Osteocyte (in vitro differentiated cells): ENCODE results near the gene SCART1. TPM values are rescaled to one million over a fixed set of nuclear protein-coding genes. Genes with fewer than 3 reads are reported as not detected.
"Not testable (repeated sequence)": the region's sequence is repeated elsewhere in the genome, so short reads cannot be mapped to it uniquely, and the experiment has no call there.

Source experiments
- DNase-seq: peaks from one replicate; pipeline ENCODE4 v3.0.0; 2021; ENCODE audit warnings: mixed read lengths; ENCODE audit not compliant: unreplicated experiment; ENCODE audit errors: extremely low spot score
- H3K27ac Mint-ChIP-seq: one replicate; pipeline ENCODE4 v1.8.0; 2021; ENCODE audit warnings: mild to moderate bottlenecking, mixed read lengths; ENCODE audit not compliant: unreplicated experiment
- H3K27me3 Mint-ChIP-seq: one replicate; pipeline ENCODE4 v1.8.0; 2021; ENCODE audit warnings: mixed read lengths; ENCODE audit not compliant: unreplicated experiment
- H3K36me3 Mint-ChIP-seq: one replicate; pipeline ENCODE4 v1.8.0; 2021; ENCODE audit warnings: mixed read lengths; ENCODE audit not compliant: unreplicated experiment
- H3K4me1 Mint-ChIP-seq: one replicate; pipeline ENCODE4 v1.8.0; 2021; ENCODE audit warnings: mixed read lengths; ENCODE audit not compliant: unreplicated experiment
- H3K4me3 Mint-ChIP-seq: one replicate; pipeline ENCODE4 v1.8.0; 2021; ENCODE audit warnings: mild to moderate bottlenecking, moderate library complexity, mixed read lengths; ENCODE audit not compliant: unreplicated experiment
- H3K9me3 Mint-ChIP-seq: one replicate; pipeline ENCODE4 v1.8.0; 2021; ENCODE audit warnings: mixed read lengths; ENCODE audit not compliant: unreplicated experiment
- total RNA-seq: library from RNA; stranded (reverse); gene quantifications from 2 replicates; pipeline ENCODE4 v1.2.1, GENCODE V29; 2021
- TF ChIP-seq, protein P1 (sequence below): fragments of 200-600 bp; sonication (generic); IDR thresholded peaks from 2 replicates; pipeline ENCODE4 v1.5.0; 2021; ENCODE audit warnings: antibody characterized with exemption, mild to moderate bottlenecking, moderate library complexity

SCART1 gene
- total RNA-seq, 1 donor from 2014 or later: 3.2 TPM

DNA sequence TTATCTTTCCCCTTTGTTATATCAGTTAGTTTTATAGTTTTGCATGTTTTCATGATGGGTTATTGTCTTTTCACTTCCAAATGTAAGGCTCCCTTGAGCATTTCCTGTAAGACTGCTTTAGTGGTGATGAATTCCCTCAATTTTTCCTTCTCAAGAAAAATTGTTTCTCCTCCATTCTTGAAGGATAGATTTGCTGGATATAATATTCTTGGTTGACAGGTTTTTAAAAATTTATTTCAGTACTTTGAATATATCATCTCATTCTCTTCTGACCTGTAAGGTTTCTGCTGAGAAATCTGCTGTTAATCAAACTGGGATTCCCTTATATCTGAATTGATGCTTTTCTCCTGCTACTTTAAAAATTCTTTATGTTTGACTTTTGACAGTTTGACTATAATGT lies 33.3 kb downstream of the SCART1 start:
- Mint-ChIP-seq H3K27ac (no peak overlapping the region), H3K4me1 (no peaks in the 10 kb centered on the region), H3K4me3 (no peak overlapping the region), H3K36me3 (no peaks in the 10 kb centered on the region), H3K27me3 (no peaks in the 10 kb centered on the region), H3K9me3 (peaks cover 50% of the 10 kb centered on the region)
- no peak for DNase-seq
- TF ChIP-seq, protein P1, sequence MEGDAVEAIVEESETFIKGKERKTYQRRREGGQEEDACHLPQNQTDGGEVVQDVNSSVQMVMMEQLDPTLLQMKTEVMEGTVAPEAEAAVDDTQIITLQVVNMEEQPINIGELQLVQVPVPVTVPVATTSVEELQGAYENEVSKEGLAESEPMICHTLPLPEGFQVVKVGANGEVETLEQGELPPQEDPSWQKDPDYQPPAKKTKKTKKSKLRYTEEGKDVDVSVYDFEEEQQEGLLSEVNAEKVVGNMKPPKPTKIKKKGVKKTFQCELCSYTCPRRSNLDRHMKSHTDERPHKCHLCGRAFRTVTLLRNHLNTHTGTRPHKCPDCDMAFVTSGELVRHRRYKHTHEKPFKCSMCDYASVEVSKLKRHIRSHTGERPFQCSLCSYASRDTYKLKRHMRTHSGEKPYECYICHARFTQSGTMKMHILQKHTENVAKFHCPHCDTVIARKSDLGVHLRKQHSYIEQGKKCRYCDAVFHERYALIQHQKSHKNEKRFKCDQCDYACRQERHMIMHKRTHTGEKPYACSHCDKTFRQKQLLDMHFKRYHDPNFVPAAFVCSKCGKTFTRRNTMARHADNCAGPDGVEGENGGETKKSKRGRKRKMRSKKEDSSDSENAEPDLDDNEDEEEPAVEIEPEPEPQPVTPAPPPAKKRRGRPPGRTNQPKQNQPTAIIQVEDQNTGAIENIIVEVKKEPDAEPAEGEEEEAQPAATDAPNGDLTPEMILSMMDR: no peak

DNA sequence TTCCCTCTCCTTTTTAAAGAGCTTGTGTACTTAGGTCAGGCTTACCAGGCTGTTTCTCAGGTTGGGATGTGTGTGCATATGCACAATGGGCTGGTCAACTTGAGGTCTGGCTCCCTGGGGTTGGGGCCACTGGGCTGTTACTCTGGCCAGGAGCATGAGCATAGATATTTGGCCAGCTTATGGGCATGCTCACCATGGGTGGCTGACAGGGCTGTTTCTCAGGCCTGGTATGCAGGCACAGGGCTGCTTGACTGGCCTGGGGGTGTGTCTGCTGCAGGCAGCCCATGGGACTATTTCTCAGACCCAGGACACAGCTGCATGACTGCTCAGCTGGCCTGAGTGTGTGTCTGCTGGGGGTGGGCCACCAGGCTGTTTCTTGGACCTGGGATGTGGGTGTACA lies 34.6 kb downstream of the SCART1 start:
- H3K4me1 Mint-ChIP-seq: no peaks in the 10 kb centered on the region
- DNase-seq: no peak
- no peak overlapping the region for H3K4me3 Mint-ChIP-seq
- peaks cover 43% of the 10 kb centered on the region for H3K9me3 Mint-ChIP-seq
- TF ChIP-seq, protein P1: no peak
- H3K27ac Mint-ChIP-seq: no peak overlapping the region
- no peaks in the 10 kb centered on the region for H3K36me3 Mint-ChIP-seq
- no peaks in the 10 kb centered on the region for H3K27me3 Mint-ChIP-seq

DNA sequence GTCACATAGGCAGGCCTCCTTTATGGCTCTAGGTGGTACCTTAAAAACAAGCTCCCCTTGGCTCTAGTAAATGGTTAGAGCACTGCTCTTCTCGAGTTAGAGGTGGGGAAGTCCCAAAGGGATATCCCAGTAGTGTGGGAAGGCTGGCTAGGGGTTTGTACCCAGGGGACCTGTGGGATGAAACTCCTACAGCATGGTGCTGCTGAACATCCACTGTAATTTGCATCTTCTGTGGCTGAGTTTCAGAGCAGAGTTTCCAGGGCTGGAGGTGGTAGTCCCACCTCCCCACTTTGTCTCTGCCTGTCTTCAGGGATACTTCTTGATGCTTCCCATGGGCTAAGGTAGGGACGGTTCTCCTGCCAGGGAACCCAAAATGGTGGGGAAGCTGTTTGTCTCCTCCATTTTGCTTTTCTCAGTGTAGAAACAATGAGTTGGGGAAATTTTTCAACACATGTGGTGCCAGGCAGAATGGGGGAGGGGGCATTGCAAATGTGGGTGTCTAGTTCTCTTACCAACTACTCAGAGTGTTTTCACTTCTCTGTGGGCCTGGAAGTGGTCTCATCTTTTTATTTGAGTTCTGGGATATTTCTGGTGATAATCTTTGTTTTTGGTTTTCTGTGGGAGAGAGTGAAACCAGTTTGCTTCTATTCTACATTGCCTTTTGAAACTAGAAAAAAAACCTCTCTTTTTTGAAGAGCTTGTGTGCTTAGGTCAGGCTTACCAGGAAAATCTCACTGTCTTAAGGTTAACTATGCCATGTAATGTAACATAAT lies 36.3 kb downstream of the SCART1 start:
- no peaks in the 10 kb centered on the region for H3K36me3 Mint-ChIP-seq
- no peak overlapping the region for H3K27ac Mint-ChIP-seq
- no peak for DNase-seq
- H3K9me3 Mint-ChIP-seq: peaks cover 41% of the 10 kb centered on the region
- no peaks in the 10 kb centered on the region for H3K4me1 Mint-ChIP-seq
- H3K27me3 Mint-ChIP-seq: no peaks in the 10 kb centered on the region
- TF ChIP-seq, protein P1: no peak
- no peak overlapping the region for H3K4me3 Mint-ChIP-seq

GRCh38 chr10:133493562-133493961 lies 39.8 kb downstream of the SCART1 start:
- not testable (repeated sequence) for H3K27me3 Mint-ChIP-seq, H3K36me3 Mint-ChIP-seq, H3K27ac Mint-ChIP-seq, DNase-seq, H3K4me3 Mint-ChIP-seq, H3K4me1 Mint-ChIP-seq
- H3K9me3 Mint-ChIP-seq: peaks cover 18% of the 10 kb centered on the region

- H3K36me3 Mint-ChIP-seq: peaks cover 10% of the 10 kb centered on the region
- peaks cover 25% of the 10 kb centered on the region for H3K9me3 Mint-ChIP-seq
- TF ChIP-seq, protein P1: peak; percentile 33
- H3K27ac Mint-ChIP-seq, H3K4me1 Mint-ChIP-seq, DNase-seq, H3K4me3 Mint-ChIP-seq, H3K27me3 Mint-ChIP-seq: not testable (repeated sequence)
Observed at GRCh38 chr10:133497363-133497762, 43.6 kb downstream of the SCART1 start.

GRCh38 chr10:133499176-133499575 lies 45.4 kb downstream of the SCART1 start:
- Mint-ChIP-seq H3K9me3 (peaks cover 24% of the 10 kb centered on the region), H3K36me3 (peaks cover 10% of the 10 kb centered on the region)
- not testable (repeated sequence) for H3K4me1 Mint-ChIP-seq, H3K4me3 Mint-ChIP-seq, H3K27me3 Mint-ChIP-seq, H3K27ac Mint-ChIP-seq, DNase-seq

DNA sequence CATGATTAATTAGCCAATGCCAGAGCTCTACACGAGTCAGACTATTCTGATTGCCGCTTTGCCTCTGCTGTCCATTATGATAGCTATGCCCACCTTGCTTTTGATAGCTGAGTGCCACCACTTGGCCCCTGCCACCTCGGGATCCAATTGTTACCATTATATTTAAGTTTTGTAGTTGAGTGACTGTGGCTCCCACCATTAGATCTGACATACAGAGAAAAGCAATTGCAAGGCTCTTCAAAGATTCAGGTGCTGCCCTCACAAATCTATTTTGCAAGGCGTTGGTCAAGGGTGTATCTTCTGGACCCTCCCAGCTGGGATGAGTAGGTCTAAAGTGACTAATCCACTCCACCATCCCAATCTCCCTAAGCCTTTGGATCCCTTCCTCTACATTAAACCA lies 47.2 kb downstream of the SCART1 start:
- H3K4me1 Mint-ChIP-seq, H3K27ac Mint-ChIP-seq, H3K27me3 Mint-ChIP-seq, DNase-seq, H3K4me3 Mint-ChIP-seq: not testable (repeated sequence)
- peaks cover 10% of the 10 kb centered on the region for H3K36me3 Mint-ChIP-seq
- peaks cover 24% of the 10 kb centered on the region for H3K9me3 Mint-ChIP-seq
